ENCODE measurements around the gene TMEM273. TPM values are rescaled to one million over a fixed set of nuclear protein-coding genes. Genes with fewer than 3 reads are reported as not detected.

Gene TMEM273
- total RNA-seq, 5 donors from 2014 or later (not counting 1 experiment from before 2014, with no cell fraction given), result 8.4 to 22.9 (median 15.6) TPM

GRCh38 chr10:49129376-49129775 lies 58.8 kb downstream of the TMEM273 start:
- H3K36me3 Mint-ChIP-seq, result no peaks in the 10 kb centered on the region
- no peak overlapping the region for H3K27ac Mint-ChIP-seq
- WGBS (ENCODE audit: insufficient coverage), result 83% methylated on average over 1 of the region's 1 CpG
- H3K9me3 ChIP-seq, result no peaks in the 10 kb centered on the region
- no peaks in the 10 kb centered on the region for H3K4me1 Mint-ChIP-seq
- H3K27ac ChIP-seq (ENCODE audit: low read length), result no peak overlapping the region
- ATAC-seq (replicated peaks in 1 of 4), result no peak
- H3K9me3 Mint-ChIP-seq, result peaks cover 0 to 11% (median 0%) of the 10 kb centered on the region in 3 donors
- H3K27me3 ChIP-seq (replicated peaks in 1 of 2; ENCODE audit: control insufficient read depth in 2 of 2, extremely low read depth in 1 of 2, insufficient read depth in 2 of 2, low read length in 1 of 2), result peaks cover 0 to 22% of the 10 kb centered on the region in 2 experiments
- no peak for DNase-seq
- ChIA-PET POLR2A (no interaction called here), CTCF (no interaction called here)
- H3K4me3 Mint-ChIP-seq, result no peak overlapping the region
- H3K27me3 Mint-ChIP-seq, result peaks cover 17 to 18% of the 10 kb centered on the region in 2 donors
- H3K36me3 ChIP-seq (ENCODE audit: control insufficient read depth in 2 of 2, extremely low read depth in 1 of 2, insufficient read depth in 1 of 2, low read length in 1 of 2), result no peaks in the 10 kb centered on the region
- H3K4me3 ChIP-seq (ENCODE audit: control insufficient read depth in 1 of 2, extremely low read depth in 1 of 2, low read length in 1 of 2), result no peak overlapping the region
- no peaks in the 10 kb centered on the region for H3K4me1 ChIP-seq (ENCODE audit: control insufficient read depth in 1 of 2, extremely low read depth in 1 of 2, insufficient read depth in 2 of 2, low read length in 2 of 2)

DNA sequence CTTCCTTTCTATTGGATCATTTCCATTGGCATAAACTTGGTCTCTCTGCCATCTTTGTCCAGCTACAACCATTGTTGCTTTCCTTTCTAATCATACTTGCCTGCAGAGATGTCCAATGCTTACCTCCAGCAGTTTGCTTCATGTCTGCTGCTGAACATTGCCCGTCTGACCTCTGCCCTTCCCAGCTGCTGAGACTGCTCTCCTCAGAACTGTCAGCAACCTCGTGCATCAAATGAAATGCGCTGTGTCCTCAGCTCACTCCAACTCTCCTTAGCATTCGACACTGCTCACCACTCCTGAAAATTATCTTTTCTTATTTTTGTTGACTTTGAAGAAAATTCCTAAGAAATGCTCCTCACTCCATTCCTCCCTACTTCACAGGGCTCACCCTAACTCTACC lies 59.3 kb downstream of the TMEM273 start:
- H3K4me1 Mint-ChIP-seq, result no peaks in the 10 kb centered on the region
- peaks cover 17 to 18% of the 10 kb centered on the region in 2 donors for H3K27me3 Mint-ChIP-seq
- no peak overlapping the region for H3K4me3 Mint-ChIP-seq
- peaks cover 0 to 11% (median 0%) of the 10 kb centered on the region in 3 donors for H3K9me3 Mint-ChIP-seq
- H3K27ac Mint-ChIP-seq, result no peak overlapping the region
- Histone ChIP-seq H3K4me3 (ENCODE audit: control insufficient read depth in 1 of 2, extremely low read depth in 1 of 2, low read length in 1 of 2) (no peak overlapping the region), H3K27me3 (replicated peaks in 1 of 2; ENCODE audit: control insufficient read depth in 2 of 2, extremely low read depth in 1 of 2, insufficient read depth in 2 of 2, low read length in 1 of 2) (peaks cover 0 to 23% of the 10 kb centered on the region in 2 experiments), H3K4me1 (ENCODE audit: control insufficient read depth in 1 of 2, extremely low read depth in 1 of 2, insufficient read depth in 2 of 2, low read length in 2 of 2) (no peaks in the 10 kb centered on the region), H3K9me3 (no peaks in the 10 kb centered on the region), H3K27ac (ENCODE audit: low read length) (no peak overlapping the region), H3K36me3 (ENCODE audit: control insufficient read depth in 2 of 2, extremely low read depth in 1 of 2, insufficient read depth in 1 of 2, low read length in 1 of 2) (no peaks in the 10 kb centered on the region)
- ChIA-PET POLR2A (no interaction called here), CTCF (no interaction called here)
- DNase-seq, result no peak
- WGBS (ENCODE audit: insufficient coverage), result 70% methylated on average over 4 of the region's 4 CpGs
- ATAC-seq (replicated peaks in 1 of 4), result no peak
- H3K36me3 Mint-ChIP-seq, result no peaks in the 10 kb centered on the region

GRCh38 chr10:49123981-49124950 lies 63.9 kb downstream of the TMEM273 start:
- ChIA-PET POLR2A (no interaction called here), CTCF (no interaction called here)
- WGBS (ENCODE audit: insufficient coverage), result 83% methylated on average over 6 of the region's 7 CpGs
- DNase-seq (no peak), ATAC-seq (replicated peaks in 1 of 4) (no peak)
- Histone ChIP-seq H3K27me3 (replicated peaks in 1 of 2; ENCODE audit: control insufficient read depth in 2 of 2, extremely low read depth in 1 of 2, insufficient read depth in 2 of 2, low read length in 1 of 2) (peaks cover 0 to 7% of the 10 kb centered on the region in 2 experiments), H3K27ac (ENCODE audit: low read length) (no peak overlapping the region), H3K4me1 (ENCODE audit: control insufficient read depth in 1 of 2, extremely low read depth in 1 of 2, insufficient read depth in 2 of 2, low read length in 2 of 2) (no peaks in the 10 kb centered on the region), H3K4me3 (ENCODE audit: control insufficient read depth in 1 of 2, extremely low read depth in 1 of 2, low read length in 1 of 2) (no peak overlapping the region), H3K36me3 (ENCODE audit: control insufficient read depth in 2 of 2, extremely low read depth in 1 of 2, insufficient read depth in 1 of 2, low read length in 1 of 2) (no peaks in the 10 kb centered on the region), H3K9me3 (no peaks in the 10 kb centered on the region)
- no peaks in the 10 kb centered on the region for H3K4me1 Mint-ChIP-seq
- H3K36me3 Mint-ChIP-seq, result no peaks in the 10 kb centered on the region
- H3K27me3 Mint-ChIP-seq, result peaks cover 13 to 18% of the 10 kb centered on the region in 2 donors
- no peak overlapping the region for H3K4me3 Mint-ChIP-seq
- peaks cover 0 to 13% (median 0%) of the 10 kb centered on the region in 3 donors for H3K9me3 Mint-ChIP-seq
- no peak overlapping the region for H3K27ac Mint-ChIP-seq

DNA sequence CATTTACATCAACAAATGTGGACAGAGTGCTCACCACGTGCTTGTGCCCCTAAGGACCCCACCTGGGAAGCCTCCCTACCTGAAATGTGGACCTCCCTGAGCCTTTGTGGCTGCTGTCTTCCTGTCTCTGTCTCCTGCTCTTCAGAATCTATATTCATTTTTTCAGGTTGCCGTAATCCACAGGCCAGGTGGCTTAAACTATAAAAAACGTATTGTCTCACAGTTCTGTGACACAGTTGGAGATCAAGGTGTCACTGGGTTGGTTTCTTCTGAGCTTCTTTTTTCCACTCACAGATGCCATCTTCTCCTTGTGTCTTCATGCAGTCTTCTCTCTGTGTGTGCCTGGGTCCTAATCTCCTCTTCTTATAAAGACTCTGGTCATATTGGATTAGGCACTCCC lies 67.3 kb downstream of the TMEM273 start:
- no peak overlapping the region for H3K4me3 Mint-ChIP-seq
- H3K9me3 Mint-ChIP-seq, result peaks cover 0 to 3% (median 0%) of the 10 kb centered on the region in 3 donors
- Histone ChIP-seq H3K27ac (ENCODE audit: low read length) (no peak overlapping the region), H3K27me3 (replicated peaks in 1 of 2; ENCODE audit: control insufficient read depth in 2 of 2, extremely low read depth in 1 of 2, insufficient read depth in 2 of 2, low read length in 1 of 2) (peaks cover 0 to 16% of the 10 kb centered on the region in 2 experiments), H3K36me3 (ENCODE audit: control insufficient read depth in 2 of 2, extremely low read depth in 1 of 2, insufficient read depth in 1 of 2, low read length in 1 of 2) (no peaks in the 10 kb centered on the region), H3K4me1 (ENCODE audit: control insufficient read depth in 1 of 2, extremely low read depth in 1 of 2, insufficient read depth in 2 of 2, low read length in 2 of 2) (peaks cover 0 to 4% of the 10 kb centered on the region in 2 experiments), H3K9me3 (no peaks in the 10 kb centered on the region), H3K4me3 (ENCODE audit: control insufficient read depth in 1 of 2, extremely low read depth in 1 of 2, low read length in 1 of 2) (no peak overlapping the region)
- CTCF ChIA-PET, result interaction anchor here in 1 of 2 donors (1.1 kb wide), 1 partner anchor 9 kb away, joined by 5 read pairs; no protein-coding TSS in a partner anchor
- POLR2A ChIA-PET, result no interaction called here
- DNase-seq (no peak), ATAC-seq (replicated peaks in 1 of 4) (no peak)
- no peak overlapping the region for H3K27ac Mint-ChIP-seq
- peaks cover 13% of the 10 kb centered on the region in 2 donors for H3K27me3 Mint-ChIP-seq
- 63% methylated on average over 3 of the region's 3 CpGs for WGBS (ENCODE audit: insufficient coverage)
- no peaks in the 10 kb centered on the region for H3K36me3 Mint-ChIP-seq
- H3K4me1 Mint-ChIP-seq, result no peaks in the 10 kb centered on the region

DNA sequence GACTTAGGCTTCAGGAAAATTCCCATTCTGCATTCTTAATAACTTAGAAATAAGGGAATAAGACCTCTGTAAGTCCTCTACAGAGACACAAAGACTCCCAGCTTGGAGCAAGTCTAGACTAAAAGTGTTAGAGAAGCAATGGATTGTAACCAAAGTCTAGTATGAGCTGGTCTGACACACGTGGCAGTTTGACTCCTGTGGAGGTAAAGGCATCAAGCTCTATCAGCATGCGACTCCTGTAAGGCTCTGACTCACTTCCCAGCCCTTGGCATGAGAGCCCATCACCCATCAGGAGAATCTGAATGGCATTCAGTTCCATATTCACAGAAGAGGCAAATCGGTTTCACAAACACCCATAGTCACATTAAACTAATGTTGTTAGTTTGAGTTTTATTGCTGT lies 68.4 kb downstream of the TMEM273 start:
- peaks cover 0 to 10% of the 10 kb centered on the region in 2 experiments for H3K4me1 ChIP-seq (ENCODE audit: control insufficient read depth in 1 of 2, extremely low read depth in 1 of 2, insufficient read depth in 2 of 2, low read length in 2 of 2)
- peaks cover 0 to 3% (median 0%) of the 10 kb centered on the region in 3 donors for H3K9me3 Mint-ChIP-seq
- H3K27me3 Mint-ChIP-seq, result peaks cover 13 to 19% of the 10 kb centered on the region in 2 donors

GRCh38 chr10:49118430-49119074 lies 69.6 kb downstream of the TMEM273 start:
- 54% methylated on average over 1 of the region's 6 CpGs for WGBS (ENCODE audit: insufficient coverage)

More for the DNA sequence above, 68.4 kb downstream of the TMEM273 start:
- DNase-seq (no peak), ATAC-seq (replicated peaks in 1 of 4) (no peak)
- no peaks in the 10 kb centered on the region for H3K36me3 ChIP-seq (ENCODE audit: control insufficient read depth in 2 of 2, extremely low read depth in 1 of 2, insufficient read depth in 1 of 2, low read length in 1 of 2)
- CTCF ChIA-PET, result interaction anchor here in 1 of 2 donors (0.6 kb wide), 1 partner anchor 427 kb away, joined by 3 read pairs; no protein-coding TSS in a partner anchor
- Mint-ChIP-seq H3K4me1 (peaks cover 0 to 2% (median 2%) of the 10 kb centered on the region in 3 donors), H3K27ac (no peak overlapping the region), H3K4me3 (no peak overlapping the region), H3K36me3 (no peaks in the 10 kb centered on the region)
- no peak overlapping the region for H3K4me3 ChIP-seq (ENCODE audit: control insufficient read depth in 1 of 2, extremely low read depth in 1 of 2, low read length in 1 of 2)
- 55% methylated on average over 2 of the region's 3 CpGs for WGBS (ENCODE audit: insufficient coverage)
- H3K9me3 ChIP-seq, result no peaks in the 10 kb centered on the region
- no peak overlapping the region for H3K27ac ChIP-seq (ENCODE audit: low read length)
- POLR2A ChIA-PET, result no interaction called here
- H3K27me3 ChIP-seq (replicated peaks in 1 of 2; ENCODE audit: control insufficient read depth in 2 of 2, extremely low read depth in 1 of 2, insufficient read depth in 2 of 2, low read length in 1 of 2), result peaks cover 0 to 23% of the 10 kb centered on the region in 2 experiments

More at GRCh38 chr10:49118430-49119074, 69.6 kb downstream of the TMEM273 start:
- Histone ChIP-seq H3K27ac (ENCODE audit: low read length) (no peak overlapping the region), H3K9me3 (no peaks in the 10 kb centered on the region), H3K27me3 (replicated peaks in 1 of 2; ENCODE audit: control insufficient read depth in 2 of 2, extremely low read depth in 1 of 2, insufficient read depth in 2 of 2, low read length in 1 of 2) (peaks cover 0 to 31% of the 10 kb centered on the region in 2 experiments), H3K36me3 (ENCODE audit: control insufficient read depth in 2 of 2, extremely low read depth in 1 of 2, insufficient read depth in 1 of 2, low read length in 1 of 2) (no peaks in the 10 kb centered on the region), H3K4me3 (ENCODE audit: control insufficient read depth in 1 of 2, extremely low read depth in 1 of 2, low read length in 1 of 2) (no peak overlapping the region), H3K4me1 (ENCODE audit: control insufficient read depth in 1 of 2, extremely low read depth in 1 of 2, insufficient read depth in 2 of 2, low read length in 2 of 2) (peaks cover 0 to 12% of the 10 kb centered on the region in 2 experiments)
- Mint-ChIP-seq H3K36me3 (no peaks in the 10 kb centered on the region), H3K9me3 (peaks cover 0 to 3% (median 0%) of the 10 kb centered on the region in 3 donors), H3K27ac (no peak overlapping the region), H3K4me1 (peaks cover 0 to 6% (median 3%) of the 10 kb centered on the region in 3 donors), H3K4me3 (no peak overlapping the region), H3K27me3 (peaks cover 18 to 31% of the 10 kb centered on the region in 2 donors)
- DNase-seq (no peak), ATAC-seq (replicated peaks in 1 of 4) (no peak)
- ChIA-PET CTCF (no interaction called here), POLR2A (no interaction called here)

All from T-cell (primary cell).